HG02798 (cell line): ENCODE data around the gene RPL3.
A peak's percentile ranks its signal among the peaks of the same experiment; 100 is the strongest.
"Not testable (repeated sequence)": the region's sequence is repeated elsewhere in the genome, so short reads cannot be mapped to it uniquely, and the experiment has no call there.

ENCODE experiments used
- ATAC-seq: cut with Tn5 transposase; IDR thresholded peaks from one replicate; pipeline ENCODE4 v1.9.1; 2021; ENCODE audit warnings: mild to moderate bottlenecking; ENCODE audit not compliant: unreplicated experiment, poor library complexity

The RPL3 gene

DNA sequence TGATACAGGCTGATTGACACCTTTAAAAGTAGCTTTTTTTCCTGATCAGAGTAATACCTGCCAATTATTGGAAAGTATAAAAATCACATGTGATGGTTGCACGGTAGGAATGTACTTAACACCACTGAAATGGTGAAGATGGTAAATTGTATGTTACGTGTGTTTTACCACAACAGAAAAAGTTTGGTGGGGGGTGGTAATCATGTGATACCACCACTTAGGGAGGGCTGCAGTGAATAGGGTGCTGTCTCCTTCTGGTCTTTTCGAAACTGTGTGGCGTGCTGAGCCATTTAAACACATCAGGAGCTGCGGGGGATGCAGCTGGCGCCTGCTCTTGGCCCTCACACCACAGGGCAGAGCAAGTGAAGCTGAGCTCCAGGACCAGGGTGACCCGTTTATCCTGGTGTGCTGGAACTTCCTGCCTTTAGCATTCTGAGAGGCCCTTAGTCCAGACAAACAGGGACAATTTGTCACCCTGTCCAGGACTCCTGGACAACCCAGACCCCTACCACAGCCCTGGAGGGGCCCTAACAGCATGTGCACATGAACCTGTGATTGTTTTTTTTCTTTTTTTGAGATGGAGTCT lies 33.0 kb upstream of the RPL3 start:
- ATAC-seq, result no peak

DNA sequence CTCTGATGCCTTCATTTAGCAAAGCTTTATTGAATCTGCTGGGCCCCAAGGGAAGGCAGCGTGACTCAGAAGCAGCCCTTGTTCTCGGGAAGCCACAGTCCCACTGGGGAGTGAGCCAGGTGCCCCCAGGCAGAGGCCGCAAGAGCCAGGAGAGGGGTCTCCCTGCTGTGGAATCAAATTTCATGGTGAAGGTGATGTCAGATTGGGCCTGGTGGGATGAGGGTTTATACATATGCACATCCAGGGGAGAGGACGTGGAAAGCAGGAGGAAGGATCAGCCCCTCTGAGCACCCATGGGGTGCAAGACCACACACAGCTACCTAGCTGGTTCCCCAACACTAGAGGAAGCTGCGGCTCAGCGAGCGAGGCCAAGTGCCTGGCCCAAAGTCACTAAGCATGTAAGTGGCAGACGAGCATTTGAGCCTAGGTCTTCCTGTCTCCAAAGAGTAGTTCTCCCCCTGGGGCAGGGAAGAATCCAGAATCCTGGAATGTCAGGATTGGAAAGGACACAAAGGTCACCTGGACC lies 32.3 kb upstream of the RPL3 start:
- no peak for ATAC-seq

DNA sequence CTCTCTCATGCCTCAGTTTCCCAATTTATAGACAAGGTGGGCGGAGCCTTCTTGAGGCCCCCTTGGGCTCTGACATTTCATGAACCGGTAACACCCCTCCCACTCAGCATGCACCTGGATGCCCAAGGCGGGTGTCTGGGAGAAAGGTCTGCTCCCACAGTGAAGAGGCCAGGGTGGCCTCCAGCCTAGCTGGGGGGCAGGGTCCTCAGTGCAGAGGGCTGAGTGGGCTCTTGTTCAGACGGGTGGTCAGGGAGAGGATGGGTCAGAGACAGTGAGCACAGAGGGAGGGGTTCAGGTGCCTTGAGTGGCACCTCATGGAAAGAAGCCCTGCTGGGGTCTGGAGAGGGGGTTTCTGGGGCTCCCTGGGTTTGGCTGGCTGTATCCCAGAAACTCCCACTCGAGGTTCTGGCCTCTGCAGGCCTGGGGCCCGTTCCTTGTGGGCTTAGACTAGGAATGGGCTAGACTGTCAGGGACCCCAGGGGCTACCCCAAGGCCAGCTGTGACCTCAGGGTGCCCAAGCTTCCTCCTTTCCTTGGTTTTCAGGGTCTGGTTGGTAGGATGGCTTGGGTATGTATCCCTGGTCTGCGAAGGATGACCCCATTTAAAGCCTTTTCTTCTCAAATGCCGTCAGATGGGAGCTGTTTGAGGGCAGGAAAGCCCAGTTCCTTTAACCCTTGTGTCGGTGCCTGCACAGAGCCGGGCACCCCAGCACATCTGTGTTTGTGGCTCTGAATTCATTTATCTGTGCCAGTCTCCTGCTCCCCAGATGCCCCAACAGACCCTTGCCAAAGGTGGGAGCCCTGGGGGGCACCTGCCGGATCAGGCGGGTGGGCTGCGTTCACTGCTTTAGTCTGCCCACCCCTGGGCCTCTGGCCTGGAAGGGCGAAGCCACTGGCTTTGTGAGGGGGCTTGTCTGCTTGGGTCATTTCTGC lies 31.6 kb upstream of the RPL3 start:
- ATAC-seq, result no peak

DNA sequence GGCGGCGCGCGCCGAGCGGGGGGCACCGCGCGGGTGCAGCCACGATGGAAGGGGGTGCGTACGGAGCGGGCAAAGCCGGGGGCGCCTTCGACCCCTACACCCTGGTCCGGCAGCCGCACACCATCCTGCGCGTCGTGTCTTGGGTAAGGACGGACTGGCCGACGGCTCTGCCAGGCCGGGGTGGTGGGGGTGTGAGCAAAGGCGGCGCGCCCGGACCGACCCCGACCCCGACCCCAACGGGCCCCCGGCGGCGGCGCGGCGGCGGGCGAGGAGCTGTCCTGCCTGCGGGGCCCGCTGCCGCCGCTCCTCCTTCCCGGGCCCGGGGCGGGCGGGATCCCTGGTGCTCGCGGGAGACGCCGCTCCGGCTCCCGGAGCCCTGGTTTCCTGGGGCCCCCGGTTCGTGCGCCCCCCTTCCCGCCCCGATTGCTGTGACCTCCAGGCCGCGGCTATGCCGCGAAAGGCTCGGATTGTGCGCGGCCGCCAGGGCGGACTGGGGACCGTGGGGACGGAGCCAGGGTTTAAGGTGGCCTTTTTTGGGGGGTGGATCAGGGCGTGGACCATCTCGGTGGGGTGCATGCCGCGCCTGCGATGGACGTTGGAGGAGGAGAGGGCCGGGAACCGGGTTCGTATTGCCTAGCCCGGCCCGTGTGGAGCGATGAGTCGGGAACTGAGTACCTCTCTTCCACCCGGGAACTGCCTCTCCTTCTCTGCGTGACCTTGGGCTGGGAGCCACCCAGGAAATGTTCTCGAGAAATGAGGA lies 30.7 kb upstream of the RPL3 start, which contains the start of gene SYNGR1:
SYNGR1 (plus strand) TSS at position 25 of the 760 bp plus-strand sequence; CDS start at position 45, 20 bp downstream.
- peak; percentile 12 for ATAC-seq

DNA sequence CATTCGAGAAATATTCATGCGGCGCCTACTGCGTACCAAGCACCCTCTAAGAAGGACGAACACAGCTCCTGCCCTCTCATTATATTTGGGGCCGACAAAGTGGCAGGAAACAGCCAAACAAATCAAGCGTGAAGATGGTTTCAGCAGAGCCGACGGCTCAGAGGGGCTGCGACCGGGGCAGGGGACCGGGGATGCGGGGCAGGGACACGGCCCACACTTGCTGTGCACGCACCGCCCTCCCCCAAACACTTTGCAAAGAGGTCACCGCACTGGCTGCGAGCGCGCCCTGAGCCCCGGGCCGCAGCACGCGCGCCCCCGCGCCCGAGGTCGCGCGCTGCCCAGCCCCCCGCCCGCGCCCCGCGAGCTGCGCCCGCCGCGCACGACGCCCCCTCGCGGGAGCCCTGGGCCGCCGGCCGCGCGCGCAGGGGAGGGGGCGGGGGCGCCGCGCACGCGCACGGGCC lies 30.1 kb upstream of the RPL3 start:
- ATAC-seq, result peak; percentile 53

DNA sequence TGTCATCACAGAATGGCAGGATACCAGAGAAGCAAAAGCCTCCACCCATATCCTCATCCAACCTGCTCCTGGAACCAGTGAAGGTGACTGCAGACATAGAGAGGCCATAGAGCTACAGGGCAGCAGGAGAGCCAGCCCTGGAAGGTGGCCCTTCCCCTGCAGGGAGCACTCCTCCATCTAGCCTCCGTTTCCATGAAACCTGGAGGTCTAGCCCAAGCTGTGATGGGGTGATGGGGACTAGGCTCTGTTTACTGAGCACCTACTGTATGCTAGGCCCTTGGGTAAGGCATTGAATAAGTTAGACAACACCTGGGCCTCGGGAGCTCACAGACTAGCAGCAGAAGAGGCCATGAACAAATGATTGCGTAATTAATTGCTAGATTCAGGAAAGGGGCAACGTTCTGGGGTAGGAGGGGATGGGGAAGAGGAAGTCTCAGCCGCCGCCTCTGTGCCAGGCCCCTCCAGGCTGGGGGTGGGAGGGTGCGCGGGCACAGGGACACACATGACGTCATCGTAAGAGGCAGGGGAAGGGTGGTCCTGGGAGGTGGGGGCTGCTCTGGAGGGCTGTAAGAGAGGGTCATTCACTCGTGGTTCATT lies 29.6 kb upstream of the RPL3 start:
- no peak for ATAC-seq

DNA sequence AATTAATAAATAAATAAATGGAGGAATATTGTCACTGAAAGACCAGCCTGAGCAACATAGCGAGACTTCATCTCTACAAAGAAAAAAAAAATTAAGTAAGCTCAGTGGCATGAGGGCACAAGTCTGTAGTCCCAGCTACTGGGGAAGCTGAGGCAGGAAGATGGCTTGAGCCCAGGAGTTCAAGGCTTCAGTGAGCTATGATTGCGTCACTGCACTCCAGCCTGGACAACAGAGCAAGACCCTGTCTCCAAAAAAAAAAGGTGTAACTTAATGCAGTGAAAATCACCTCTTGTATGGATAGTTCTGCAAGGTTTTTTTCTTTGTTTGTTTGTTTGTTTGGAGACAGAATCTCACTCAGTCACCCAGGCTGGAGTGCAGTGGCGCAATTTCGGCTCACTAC lies 25.8 kb upstream of the RPL3 start:
- ATAC-seq, result no peak

DNA sequence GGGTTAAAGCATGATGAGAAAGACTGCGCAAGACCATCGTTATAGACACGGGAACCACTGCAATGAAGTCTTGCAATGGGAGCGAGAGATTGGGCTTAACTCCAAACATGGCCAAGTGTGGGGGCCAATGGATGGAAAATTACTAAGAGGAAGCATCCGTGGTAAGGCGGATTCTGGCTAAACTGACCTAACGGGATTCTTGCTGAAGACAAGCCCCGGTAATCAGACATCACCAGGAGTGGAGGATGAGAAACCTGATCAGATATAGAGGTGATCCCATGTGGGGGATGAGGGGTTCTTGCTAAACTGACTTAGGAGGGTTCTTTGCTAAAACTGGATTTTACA lies 24.6 kb upstream of the RPL3 start:
- ATAC-seq, result no peak

DNA sequence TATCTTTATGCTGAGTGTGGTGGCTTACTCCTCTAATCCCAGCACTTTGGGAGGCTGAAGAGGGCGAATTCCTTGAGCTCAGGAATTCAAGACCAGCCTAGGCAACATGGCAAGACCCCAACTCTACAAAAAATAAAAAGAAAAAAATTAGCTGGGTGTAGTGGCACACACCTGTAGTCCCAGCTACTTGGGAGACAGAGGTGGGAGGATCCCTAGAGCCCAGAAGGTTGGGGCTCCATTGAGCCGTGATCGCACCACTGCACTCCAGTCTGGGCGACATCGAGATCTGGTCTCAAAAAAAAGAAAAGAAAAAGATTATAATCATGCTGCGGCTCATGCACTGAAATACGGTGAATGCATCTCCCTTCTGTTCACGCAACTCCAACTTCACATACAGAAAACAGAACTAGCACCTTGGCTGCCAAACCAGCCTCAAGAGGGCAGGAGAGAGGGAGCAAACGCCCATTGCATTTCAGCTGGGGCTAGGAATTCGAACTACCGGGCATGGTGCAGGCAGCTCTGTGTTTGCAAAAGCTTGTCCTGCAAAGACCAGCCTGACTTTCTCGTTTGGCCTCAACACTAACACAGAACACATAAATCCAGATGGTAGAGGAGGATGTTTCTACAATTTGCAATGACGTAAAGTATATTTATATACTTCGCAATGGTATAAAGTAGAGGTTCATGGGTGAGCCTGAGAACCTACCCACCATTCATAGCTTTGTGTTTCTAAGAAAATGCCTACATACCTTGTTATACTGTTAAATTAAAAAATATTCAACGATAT lies 24.0 kb upstream of the RPL3 start:
- ATAC-seq, result no peak

DNA sequence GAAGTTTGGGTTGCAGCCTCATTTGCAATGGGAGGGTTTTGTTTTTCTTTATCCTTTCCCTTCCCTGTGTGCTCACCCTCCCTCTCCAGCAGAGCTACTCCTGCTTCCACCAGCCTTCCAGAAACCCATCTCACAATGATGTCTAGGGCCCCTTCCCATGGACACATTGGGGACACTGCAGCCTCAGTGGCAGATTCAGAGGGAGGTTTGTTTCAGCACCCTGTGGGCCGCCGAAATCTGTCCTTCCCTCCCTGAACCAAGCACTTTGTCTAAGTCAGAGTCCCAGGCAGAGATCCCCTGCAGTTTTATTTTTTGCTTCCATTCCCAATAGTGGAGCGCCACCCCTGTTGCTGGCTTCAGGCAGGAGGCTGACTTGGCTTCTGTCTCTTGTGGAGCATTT lies 21.8 kb upstream of the RPL3 start:
- no peak for ATAC-seq

DNA sequence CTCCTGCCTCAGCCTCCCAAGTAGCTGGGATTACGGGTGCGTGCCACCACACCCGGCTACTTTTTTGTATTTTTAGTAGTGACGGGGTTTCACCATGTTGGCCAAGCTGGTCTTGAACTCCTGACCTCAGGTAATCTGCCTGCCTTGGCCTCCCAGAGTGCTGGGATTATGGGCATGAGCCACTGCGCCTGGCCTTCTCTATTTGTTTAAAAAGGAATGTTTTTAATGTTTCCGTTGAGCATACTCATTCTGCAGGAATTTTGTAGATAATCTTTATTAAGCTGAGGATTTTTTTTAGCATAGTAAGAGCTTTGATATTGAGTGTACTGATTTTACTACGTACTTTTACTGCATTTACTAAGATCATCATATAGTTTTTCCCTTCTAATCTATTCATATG lies 20.4 kb upstream of the RPL3 start:
- ATAC-seq, result not testable (repeated sequence)

DNA sequence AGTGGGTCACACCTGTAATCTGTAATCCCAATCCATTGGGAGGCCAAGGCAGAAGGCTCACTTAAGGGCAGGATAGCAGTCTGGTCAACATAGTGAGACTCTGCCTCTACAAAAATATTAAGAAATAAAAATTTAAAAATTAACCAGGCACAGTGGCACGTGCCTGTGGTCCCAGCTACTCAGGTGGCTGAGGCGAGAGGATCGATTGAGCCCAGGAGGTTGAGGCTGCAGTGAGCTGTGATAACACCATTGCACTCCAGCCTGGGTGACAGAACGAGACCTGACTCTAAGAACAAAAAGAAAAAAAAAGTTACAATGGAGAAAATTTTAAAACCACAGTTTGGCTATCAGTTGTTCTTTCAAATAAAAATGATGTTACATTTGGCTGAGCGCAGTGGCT lies 17.0 kb upstream of the RPL3 start:
- ATAC-seq, result no peak

DNA sequence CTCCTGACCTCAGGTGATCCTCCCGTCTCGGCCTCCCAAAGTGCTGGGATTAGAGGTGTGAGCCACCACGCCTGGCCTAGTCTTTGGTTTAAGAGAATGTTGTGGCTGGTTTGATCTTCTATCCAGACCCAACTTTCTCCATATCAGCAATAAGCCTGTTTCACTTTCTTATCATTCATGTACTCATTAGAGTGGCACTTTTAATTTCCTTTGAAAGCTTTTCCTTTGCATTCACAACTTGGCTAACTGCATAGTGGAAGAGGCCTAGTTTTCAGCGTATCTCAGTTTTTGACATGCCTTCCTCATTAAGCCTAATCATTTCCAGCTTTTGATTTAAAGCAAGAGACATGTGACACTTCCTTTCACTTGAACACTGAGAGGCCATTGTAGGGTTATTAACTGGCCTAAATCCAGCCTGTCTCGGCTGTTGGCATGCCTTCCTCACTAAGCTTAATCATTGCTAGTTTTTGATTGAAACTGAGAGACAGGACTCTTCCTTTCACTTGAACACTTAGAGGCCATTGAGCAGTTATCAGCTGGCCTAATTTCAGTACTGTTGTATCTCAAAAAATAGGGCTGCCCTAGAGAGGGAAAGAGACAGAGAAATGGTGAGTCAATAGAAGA lies 13.1 kb upstream of the RPL3 start:
- ATAC-seq, result no peak

DNA sequence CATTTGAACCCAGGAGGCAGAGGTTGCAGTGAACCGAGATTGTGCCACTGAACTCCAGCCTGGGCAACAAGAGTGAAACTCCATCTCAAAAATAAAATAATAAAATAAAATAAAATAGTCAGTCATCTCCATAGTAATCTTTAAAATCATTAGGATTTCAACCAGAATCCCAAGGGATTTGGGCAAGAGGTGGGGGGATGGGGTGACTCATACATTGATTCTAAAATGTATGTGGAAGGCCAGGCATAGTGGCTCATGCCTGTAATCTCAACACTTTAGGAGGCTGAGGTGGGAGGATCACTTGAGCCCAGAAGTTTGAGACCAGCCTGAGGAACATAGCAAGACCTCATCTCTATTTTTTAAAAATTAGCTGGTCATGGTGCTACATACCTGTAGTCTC lies 11.1 kb upstream of the RPL3 start:
- not testable (repeated sequence) for ATAC-seq

DNA sequence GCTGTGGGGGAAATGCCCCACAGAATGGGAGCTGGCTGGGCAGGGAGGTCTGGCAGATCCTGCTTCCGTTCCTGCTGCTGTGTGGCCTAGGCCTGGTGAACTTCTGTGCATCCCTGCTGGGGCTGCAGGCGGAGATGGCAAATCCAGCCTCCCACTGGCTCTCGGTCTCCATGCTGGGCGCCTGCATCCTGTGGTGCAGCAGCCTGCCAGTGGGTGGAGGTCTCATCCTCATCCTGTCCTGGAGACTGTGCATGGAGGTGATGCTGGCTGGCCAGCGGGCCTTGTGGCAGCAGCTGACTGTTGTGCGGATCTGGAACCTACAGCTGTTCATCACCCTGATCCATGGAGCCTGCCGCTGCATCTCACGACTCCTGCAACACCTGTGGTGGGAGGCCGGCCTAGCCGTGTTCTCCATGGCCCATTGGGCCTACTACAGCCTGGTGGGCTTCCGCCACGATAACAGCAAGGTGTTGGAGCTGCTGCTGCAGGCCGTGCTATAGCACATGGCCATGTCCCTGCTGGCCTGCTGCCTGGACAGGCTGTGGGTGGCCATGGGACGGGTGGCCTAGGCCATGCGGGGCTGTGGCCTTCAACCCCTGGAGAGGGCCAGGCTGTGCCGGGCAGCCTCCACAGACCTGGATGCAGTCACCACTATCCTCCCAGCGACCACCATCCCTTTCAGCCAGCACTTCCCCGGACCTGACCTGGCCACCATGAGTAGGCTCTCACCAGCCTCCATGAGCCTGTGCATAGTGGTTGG lies 8.8 kb upstream of the RPL3 start:
- ATAC-seq, result no peak

DNA sequence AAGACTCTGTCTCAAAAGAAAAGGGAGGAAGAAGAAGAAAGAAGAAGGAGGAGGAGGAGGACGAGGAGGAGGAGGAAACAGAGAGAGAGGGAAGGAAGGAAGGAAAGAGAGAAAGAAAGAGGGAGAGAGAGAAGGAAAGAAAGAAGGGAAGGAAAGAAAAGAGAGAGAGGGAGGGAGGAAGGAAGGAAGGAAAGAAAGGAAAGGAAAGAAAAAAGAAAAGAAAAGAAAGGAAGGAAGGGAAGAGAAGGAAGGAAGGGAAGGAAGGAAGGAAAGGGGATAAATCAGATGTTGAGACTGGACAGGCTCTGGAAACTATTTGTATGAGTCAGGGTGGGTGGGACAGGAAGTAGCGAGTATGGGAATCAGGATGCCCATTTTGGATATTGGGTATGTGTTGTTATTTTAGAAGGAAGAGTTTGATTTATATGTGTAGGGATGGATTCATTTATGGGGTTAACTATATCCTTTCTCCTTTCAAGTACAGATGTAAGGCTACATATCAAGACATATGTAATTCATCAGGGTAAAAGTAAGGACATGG lies 6.0 kb upstream of the RPL3 start:
- no peak for ATAC-seq

DNA sequence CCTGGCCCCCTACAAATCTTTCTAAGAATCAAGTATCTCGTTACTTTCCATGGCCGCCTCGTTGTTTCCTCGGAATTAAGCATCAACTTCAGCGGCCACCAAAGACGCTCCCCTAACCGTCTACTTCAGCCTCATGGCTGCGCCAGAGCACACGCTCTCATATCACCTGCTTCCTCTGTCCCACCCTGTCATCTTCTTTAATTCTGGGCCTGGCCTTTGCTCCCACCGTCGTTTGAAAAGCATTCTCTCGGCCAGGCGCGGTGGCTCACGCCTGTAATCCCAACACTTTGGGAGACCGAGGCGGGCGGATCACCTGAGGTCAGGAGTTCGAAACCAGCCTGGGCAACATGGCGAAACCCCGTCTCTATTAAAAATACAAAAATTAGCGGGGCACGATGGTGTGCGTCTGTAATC lies 1.2 kb upstream of the RPL3 start:
- ATAC-seq, result not testable (repeated sequence)
